ENCODE measurements around the gene DGKG. TPM values are rescaled to one million over a fixed set of nuclear protein-coding genes. Genes with fewer than 3 reads are reported as not detected.
A peak's percentile ranks its signal among the peaks of the same experiment; 100 is the strongest.

DGKG gene
- total RNA-seq, 6 experiments from 2014 or later = 1.5 to 3.6 (median 2.0) TPM

- no peaks in the 10 kb centered on the region for H3K27me3 ChIP-seq
- no peak overlapping the region for H3K27ac ChIP-seq
- no peak for TF ChIP-seq POLR2A (IDR thresholded peaks at IDR 0.05)
- no peaks in the 10 kb centered on the region for H3K36me3 ChIP-seq
- intact Hi-C loops (cut with DNase I) = loop anchor here in 1 of 2 donors (5.0 kb wide), 1 partner anchor 143 kb away; no protein-coding TSS in a partner anchor
- no peak overlapping the region for H3K4me3 ChIP-seq
- H3K9me3 ChIP-seq = no peaks in the 10 kb centered on the region
- DNase-seq = no peak
- WGBS (ENCODE audit: insufficient coverage, low coverage, low lambda C conversion rate, missing lambda C conversion rate) = 72% methylated on average over 3 of the region's 5 CpGs
- H3K4me1 ChIP-seq = peaks cover 0 to 33% (median 4%) of the 10 kb centered on the region in 4 donors
- ATAC-seq = no peak
These were observed 262.9 kb downstream of the DGKG start for GRCh38 chr3:186099178-186099577.

GRCh38 chr3:186098740-186099139 lies 263.3 kb downstream of the DGKG start:
- Histone ChIP-seq H3K36me3 (no peaks in the 10 kb centered on the region), H3K27me3 (no peaks in the 10 kb centered on the region), H3K4me3 (no peak overlapping the region), H3K9me3 (no peaks in the 10 kb centered on the region), H3K4me1 (peaks cover 0 to 34% (median 4%) of the 10 kb centered on the region in 4 donors), H3K27ac (no peak overlapping the region)
- no peak for DNase-seq
- intact Hi-C loops (cut with DNase I) = loop anchor here in 1 of 2 donors (5.0 kb wide), 1 partner anchor 144 kb away; no protein-coding TSS in a partner anchor
- 64% methylated on average over 3 of the region's 3 CpGs for WGBS (ENCODE audit: insufficient coverage, low coverage, low lambda C conversion rate, missing lambda C conversion rate)
- ATAC-seq = no peak
- TF ChIP-seq CTCF (IDR thresholded peaks at IDR 0.05) = no peak
- TF ChIP-seq POLR2A (IDR thresholded peaks at IDR 0.05) = no peak

- TF ChIP-seq POLR2A (IDR thresholded peaks at IDR 0.05) (no peak), CTCF (IDR thresholded peaks at IDR 0.05) (no peak)
- Histone ChIP-seq H3K4me3 (peak overlapping the region; percentile 14 to 40 (median 35)), H3K27me3 (no peaks in the 10 kb centered on the region), H3K9me3 (no peaks in the 10 kb centered on the region), H3K27ac (peak overlapping the region in 2 of 3 donors; percentile 17 to 35), H3K4me1 (peaks cover 0 to 38% (median 4%) of the 10 kb centered on the region in 4 donors), H3K36me3 (no peaks in the 10 kb centered on the region)
- ATAC-seq = peak; percentile 93 to 97 (median 96)
- under 1% methylated on average over 7 of the region's 16 CpGs for WGBS (ENCODE audit: insufficient coverage, low coverage, low lambda C conversion rate, missing lambda C conversion rate)
- DNase-seq = peak; percentile 55 to 85 (median 70)
- intact Hi-C loops (cut with DNase I) = loop anchor here in 1 of 2 donors (5.0 kb wide), 1 partner anchor 144 kb away; no protein-coding TSS in a partner anchor
These were observed 264.2 kb downstream of the DGKG start for GRCh38 chr3:186097663-186098451.

GRCh38 chr3:186097317-186097662 lies 264.7 kb downstream of the DGKG start:
- H3K9me3 ChIP-seq = no peaks in the 10 kb centered on the region
- 33% methylated on average over 4 of the region's 4 CpGs for WGBS (ENCODE audit: insufficient coverage, low coverage, low lambda C conversion rate, missing lambda C conversion rate)
- peaks cover 0 to 34% (median 4%) of the 10 kb centered on the region in 4 donors for H3K4me1 ChIP-seq

More at GRCh38 chr3:186097317-186097662, 264.7 kb downstream of the DGKG start:
- H3K27ac ChIP-seq = peak overlapping the region in 1 of 3 donors; percentile 35
- TF ChIP-seq CTCF (IDR thresholded peaks at IDR 0.05) (no peak), POLR2A (IDR thresholded peaks at IDR 0.05) (no peak)
- H3K4me3 ChIP-seq = peak overlapping the region in 2 of 3 donors; percentile 35 to 40
- intact Hi-C loops (cut with DNase I) = loop anchor here in 1 of 2 donors (5.0 kb wide), 1 partner anchor 145 kb away; no protein-coding TSS in a partner anchor
- H3K36me3 ChIP-seq = no peaks in the 10 kb centered on the region
- ATAC-seq (no peak), DNase-seq (no peak)
- no peaks in the 10 kb centered on the region for H3K27me3 ChIP-seq

Other genes with a start within 250 kb of the DGKG start
- gene CRYGS, start 182.1 kb upstream of the DGKG start, total RNA-seq = 1 to 10 TPM in 5 of 6 experiments, under 1 TPM in 1; 0.86 to 2.6 (median 1.5) TPM
- 1 to 10 TPM; 6.7 to 8.7 (median 7.5) TPM for gene TBCCD1, start 205.1 kb upstream of the DGKG start, total RNA-seq
- 10 to 100 TPM; 28.4 to 59.1 (median 49.2) TPM for gene DNAJB11, start 208.5 kb upstream of the DGKG start, total RNA-seq

Measured in right lobe of liver (tissue), 6 donors.